Right lobe of liver (tissue), 6 donors: Measurements from ENCODE around the gene PCDHGB7. TPM values are rescaled to one million over a fixed set of nuclear protein-coding genes. Genes with fewer than 3 reads are reported as not detected.
A peak's percentile ranks its signal among the peaks of the same experiment; 100 is the strongest.
"Not testable (repeated sequence)": the region's sequence is repeated elsewhere in the genome, so short reads cannot be mapped to it uniquely, and the experiment has no call there.

Experiments
- ATAC-seq, 4 donors: fragments of 200-7000 bp; cut with Tn5 transposase; one replicate each; pipeline ENCODE4 v1.9.1; 2020; ENCODE audit warnings: mild to moderate bottlenecking in 4 of 4, moderate library complexity in 4 of 4
- DNase-seq, 3 donors: peaks; one replicate each; pipeline ENCODE4 v3.0.0-alpha.2; 2020
- H3K27ac ChIP-seq, 3 donors: fragments of 200-600 bp; one replicate each; pipeline ENCODE4 v1.8.0; 2022
- H3K27me3 ChIP-seq, 2 donors: fragments of 200-600 bp; one replicate each; pipeline ENCODE4 v1.8.0; 2022
- H3K36me3 ChIP-seq, 4 donors: fragments of 200-600 bp; sonication (generic) in 1 of 4; one replicate each; pipeline versions ENCODE4 v1.5.1 to v1.8.0; 2017 to 2022; ENCODE audit warnings: control low read depth in 1 of 4
- H3K4me1 ChIP-seq, 4 donors: fragments of 200-600 bp; sonication (generic) in 1 of 4; one replicate each; pipeline versions ENCODE4 v1.5.1 to v1.8.0; 2017 to 2022; ENCODE audit warnings: control low read depth in 1 of 4
- H3K4me3 ChIP-seq, 3 donors: fragments of 200-600 bp; one replicate each; pipeline ENCODE4 v1.8.0; 2022
- H3K9me3 ChIP-seq, 4 donors: fragments of 200-600 bp; sonication (generic) in 1 of 4; one replicate each; pipeline versions ENCODE4 v1.5.1 to v1.8.0; 2017 to 2022; ENCODE audit warnings: control low read depth in 1 of 4
- CTCF ChIP-seq, 4 donors: fragments of 200-600 bp in 3 of 4; fragments of 450-650 bp in 1 of 4; IDR thresholded peaks; one replicate each; pipeline versions ENCODE4 v1.5.1 to v1.8.0; 2016 to 2022; ENCODE audit warnings: antibody characterized with exemption in 4 of 4, mild to moderate bottlenecking in 2 of 4
- POLR2A ChIP-seq: fragments of 450-650 bp; IDR thresholded peaks from one replicate; pipeline ENCODE4 v1.6.1; 2017; ENCODE audit warnings: antibody characterized with exemption, mild to moderate bottlenecking
- whole genome bisulfite sequencing: methylation state at CpG from one replicate; pipeline ENCODE4 v1.1.6; 2018; ENCODE audit warnings: low coverage, low lambda C conversion rate; ENCODE audit not compliant: insufficient coverage; ENCODE audit errors: missing lambda C conversion rate; 5-methylcytosine and 5-hydroxymethylcytosine counted together
- intact Hi-C, 2 donors: fragments of 100-400 bp; cut with DNase I; formaldehyde crosslinking; loops; one replicate each; pipeline versions ENCODE4 v1.11.2 to v1.14.1; 2022
- long read RNA-seq: library from polyadenylated mRNA; unstranded; transcript quantifications from one replicate; pipeline ENCODE4 v2.0.0, GENCODE V29; 2019
- total RNA-seq, 6 experiments: library from RNA; depleted of rRNA in 2 of 6; stranded (reverse); fragments of >200 nt in 2 of 6; fragmentation: NEBNext Ultra II Directional in 3 of 6; extraction: Animal tissue kit (Norgen Biotek cat#: 25700) in 3 of 6; gene quantifications; one replicate each; pipeline versions ENCODE4 v1.1.0 to v1.2.4, GENCODE V29; 2016 to 2023
- donor health status: DM: no; HTN: yes; CAD: no.
- donor health status: DM: no; HTN: no; CAD: no.
- donor health status: DM: no; HTN: no; CAD: no.
- donor health status: DM: no; HTN: yes; CAD: no.
- donor health status: DM: no; HTN: yes; CAD: no.

The PCDHGB7 gene
- 1 to 10 TPM; 1.2 to 3.7 (median 2.7) TPM for total RNA-seq
- long read RNA-seq: 0 reads

- peak in 2 of 3 donors; percentile 56 to 80 for DNase-seq
- Histone ChIP-seq H3K4me3 (peak within 1 kb of the TSS in 2 of 3 donors; percentile 23 to 43), H3K9me3 (peaks cover 0 to 32% (median 18%) of the 10 kb centered on the region in 4 donors)
- not testable (repeated sequence) for H3K36me3 ChIP-seq, H3K27ac ChIP-seq, H3K4me1 ChIP-seq, H3K27me3 ChIP-seq
- TF ChIP-seq CTCF (IDR thresholded peaks at IDR 0.05): peak; percentile 39 to 56 (median 45)
- intact Hi-C loops: loop anchor here in 1 of 2 donors (10.0 kb wide), 1 partner anchor 173 kb away; the partner anchor contains the start of gene PCDHB15
- WGBS: 17% methylated on average over 27 of the region's 47 CpGs
- peak; percentile 80 to 90 (median 86) for ATAC-seq
Observed at GRCh38 chr5:141417494-141418172, at the start of gene PCDHGB7. Gene PCDHGB7, plus strand, starts transcription at chr5:141417677. Its CDS starts 183 bp downstream, at chr5:141417860.

- ATAC-seq (peak; percentile 75 to 86 (median 80)), DNase-seq (no peak)
- no peak within 1 kb of the TSS for H3K27ac ChIP-seq
- peak within 1 kb of the TSS in 2 of 3 donors; percentile 7 to 30 for H3K4me3 ChIP-seq
- H3K27me3 ChIP-seq: no peaks in the 10 kb centered on the region
- intact Hi-C loops: no loop called here
- H3K36me3 ChIP-seq: no peaks in the 10 kb centered on the region
- H3K4me1 ChIP-seq: no peaks in the 10 kb centered on the region
- WGBS: 17% methylated on average over 30 of the region's 32 CpGs
- TF ChIP-seq POLR2A: no peak
- TF ChIP-seq CTCF (IDR thresholded peaks at IDR 0.05): peak in 3 of 4 donors; percentile 8 to 24 (median 17)
- peaks cover 0 to 13% (median 4%) of the 10 kb centered on the region in 4 donors for H3K9me3 ChIP-seq
Observed at GRCh38 chr5:141369994-141370848, 47.3 kb upstream of the PCDHGB7 start, which contains the start of gene PCDHGB3. Gene PCDHGB3, plus strand, starts transcription at chr5:141370242. Its CDS starts 153 bp downstream, at chr5:141370395.

GRCh38 chr5:141371572-141372475 lies 45.7 kb upstream of the PCDHGB7 start:
- Histone ChIP-seq H3K4me1 (no peaks in the 10 kb centered on the region), H3K36me3 (no peaks in the 10 kb centered on the region), H3K9me3 (peaks cover 0 to 10% (median 6%) of the 10 kb centered on the region in 4 donors), H3K27me3 (no peaks in the 10 kb centered on the region), H3K27ac (no peak overlapping the region), H3K4me3 (no peak overlapping the region)
- WGBS: 34% methylated on average over 16 of the region's 69 CpGs
- no peak for DNase-seq
- intact Hi-C loops: no loop called here
- ATAC-seq: no peak
- no peak for TF ChIP-seq POLR2A
- TF ChIP-seq CTCF (IDR thresholded peaks at IDR 0.05): no peak
